BJ (cell line): ENCODE data around the gene NUP35. TPM values are rescaled to one million over a fixed set of nuclear protein-coding genes. Genes with fewer than 3 reads are reported as not detected.
"Not testable (repeated sequence)": the region's sequence is repeated elsewhere in the genome, so short reads cannot be mapped to it uniquely, and the experiment has no call there.

Source experiments
- CTCF ChIA-PET: fragments of 350-600 bp; formaldehyde crosslinking; extraction: SDS; loops from one replicate; lab custom pipeline; 2021; ENCODE audit warnings: antibody characterized with exemption, inconsistent platforms; lab: Yijun Ruan, JAX
- POLR2A ChIA-PET: fragments of 300-600 bp; sonication (Branson Sonifier 250); formaldehyde crosslinking; extraction: SDS; loops from one replicate; lab custom pipeline; 2021; ENCODE audit warnings: antibody characterized with exemption; lab: Charles Lee
- DNase-seq: peaks from one replicate; pipeline ENCODE4 v3.0.0-alpha.2; 2011; ENCODE audit warnings: low read depth
- H3K27me3 ChIP-seq: 2 replicates; pipeline ENCODE4 v1.6.0; 2011; ENCODE audit warnings: low read length; ENCODE audit not compliant: control insufficient read depth, insufficient read depth
- H3K36me3 ChIP-seq: 2 replicates; pipeline ENCODE4 v1.5.1; 2011; ENCODE audit warnings: low read length; ENCODE audit not compliant: control insufficient read depth, insufficient read depth
- H3K4me3 ChIP-seq: 2 replicates; pipeline ENCODE4 v1.5.1; 2011; ENCODE audit warnings: low read depth, mild to moderate bottlenecking, control low read depth, low read length
- CTCF ChIP-seq: IDR thresholded peaks from 2 replicates; pipeline ENCODE4 v1.5.1; 2011; ENCODE audit warnings: low read depth, mild to moderate bottlenecking, control low read depth, inconsistent platforms, low read length, moderate library complexity; ENCODE audit not compliant: insufficient read depth
- polyA plus RNA-seq: library from polyadenylated mRNA; depleted of rRNA; stranded (reverse); fragments of >200 nt; gene quantifications from 2 replicates; pipeline ENCODE4 v1.2.3, GENCODE V29; 2011

Gene NUP35
- polyA plus RNA-seq, 1 experiment = 11.1 TPM

DNA sequence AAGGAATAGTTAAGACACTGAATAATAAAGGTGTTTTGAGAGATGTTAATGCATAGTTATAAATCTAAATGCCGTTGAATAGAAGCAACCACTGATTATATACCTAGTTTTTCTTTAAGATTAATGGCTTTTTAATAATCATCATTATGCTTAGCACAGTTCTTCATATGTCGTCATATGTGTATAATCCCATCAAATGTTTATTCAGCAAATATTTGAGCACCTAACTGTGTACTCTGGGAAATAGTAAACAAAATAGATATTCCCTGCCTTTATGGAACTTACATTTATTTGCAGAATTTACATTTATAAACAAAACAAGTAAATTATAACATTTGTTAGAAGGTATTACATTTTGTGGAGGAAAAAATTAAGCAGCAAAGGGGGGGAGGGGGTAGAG lies 9.8 kb downstream of the NUP35 start:
- Histone ChIP-seq H3K36me3 (no peaks in the 10 kb centered on the region; the same call in 1 of the 2 replicates), H3K27me3 (no peaks in the 10 kb centered on the region), H3K4me3 (no peak overlapping the region)
- no peak for DNase-seq
- CTCF ChIA-PET = interaction anchor here (0.6 kb wide), 1 partner anchor 47 kb away, joined by 4 read pairs; no protein-coding TSS in a partner anchor
- POLR2A ChIA-PET = no interaction called here
- no peak for TF ChIP-seq CTCF

GRCh38 chr2:183148955-183149354 lies 24.7 kb downstream of the NUP35 start:
- Histone ChIP-seq H3K4me3 (no peak overlapping the region), H3K27me3 (no peaks in the 10 kb centered on the region), H3K36me3 (no peaks in the 10 kb centered on the region)
- POLR2A ChIA-PET = no interaction called here
- DNase-seq = no peak
- CTCF ChIA-PET = no interaction called here
- TF ChIP-seq CTCF = no peak

- TF ChIP-seq CTCF = no peak
- POLR2A ChIA-PET = no interaction called here
- Histone ChIP-seq H3K36me3 (no peaks in the 10 kb centered on the region), H3K4me3 (no peak overlapping the region), H3K27me3 (no peaks in the 10 kb centered on the region)
- CTCF ChIA-PET = no interaction called here
- peak; percentile 39 for DNase-seq
Observed at GRCh38 chr2:183149489-183149888, 25.2 kb downstream of the NUP35 start.

- POLR2A ChIA-PET, DNase-seq, H3K27me3 ChIP-seq, H3K4me3 ChIP-seq, CTCF ChIA-PET, H3K36me3 ChIP-seq: not testable (repeated sequence)
Observed at GRCh38 chr2:183152280-183152679, 28.0 kb downstream of the NUP35 start.

DNA sequence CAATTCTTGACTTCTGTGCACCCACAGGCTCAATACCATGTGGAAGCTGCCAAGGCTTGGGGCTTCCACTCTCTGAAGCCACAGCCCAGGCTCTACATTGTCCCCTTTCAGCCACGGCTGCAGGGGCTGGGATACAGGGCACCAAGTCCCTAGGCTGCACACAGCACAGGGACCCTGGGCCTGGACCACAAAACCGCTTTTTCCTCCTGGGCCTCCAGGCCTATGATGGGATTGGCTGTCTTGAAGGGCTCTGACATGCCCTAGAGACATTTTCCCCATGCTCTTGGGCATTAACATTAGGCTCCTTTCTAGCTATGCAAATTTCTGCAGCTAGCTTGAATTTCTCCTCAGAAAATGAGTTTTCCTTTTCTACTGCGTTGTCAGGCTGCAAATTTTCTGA lies 29.7 kb downstream of the NUP35 start:
- POLR2A ChIA-PET = no interaction called here

DNA sequence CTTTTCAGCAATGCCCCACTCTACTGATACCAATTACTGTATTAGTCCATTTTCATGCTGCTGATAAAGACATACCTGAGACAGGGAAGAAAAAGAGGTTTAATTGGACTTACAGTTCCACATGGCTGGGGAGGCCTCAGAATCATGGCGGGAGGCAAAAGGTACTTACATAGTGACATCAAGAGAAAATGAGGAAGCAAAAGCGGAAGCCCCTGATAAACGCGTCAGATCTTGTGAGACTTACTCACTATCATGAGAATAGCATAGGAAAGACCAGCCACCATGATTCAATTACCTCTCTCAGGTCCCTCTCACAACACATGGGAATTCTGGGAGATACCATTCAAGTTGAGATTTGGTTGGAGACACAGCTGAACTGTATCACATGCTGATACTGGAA lies 30.5 kb downstream of the NUP35 start:
- H3K4me3 ChIP-seq, POLR2A ChIA-PET, H3K36me3 ChIP-seq, H3K27me3 ChIP-seq, DNase-seq: not testable (repeated sequence)
- CTCF ChIA-PET = interaction anchor here (0.6 kb wide), 1 partner anchor 96 kb away, joined by 3 read pairs; no protein-coding TSS in a partner anchor

More for the DNA sequence above, 29.7 kb downstream of the NUP35 start:
- no peak for DNase-seq
- Histone ChIP-seq H3K36me3 (no peaks in the 10 kb centered on the region), H3K27me3 (no peaks in the 10 kb centered on the region), H3K4me3 (no peak overlapping the region)
- no peak for TF ChIP-seq CTCF
- CTCF ChIA-PET = no interaction called here
